Smooth muscle cell (in vitro differentiated cells): ENCODE data around the gene MRPL2. TPM values are rescaled to one million over a fixed set of nuclear protein-coding genes. Genes with fewer than 3 reads are reported as not detected.

Experiments
- DNase-seq: peaks from one replicate; lab custom pipeline; 2025; ENCODE audit not compliant: unreplicated experiment; lab: John Stamatoyannopoulos, UW
- H2AFZ ChIP-seq: fragments of 200-600 bp; sonication (generic); 2 replicates; pipeline ENCODE4 v1.6.0; 2016; ENCODE audit warnings: antibody characterized with exemption, low read depth, mild to moderate bottlenecking
- H3F3A ChIP-seq: fragments of 200-600 bp; sonication (generic); 2 replicates; pipeline ENCODE4 v1.6.0; 2017; ENCODE audit warnings: antibody characterized with exemption, low read depth
- H3K27ac ChIP-seq: fragments of 200-600 bp; sonication (generic); 2 replicates; pipeline ENCODE4 v1.5.1; 2016; ENCODE audit warnings: low read depth, mild to moderate bottlenecking
- H3K27me3 ChIP-seq: fragments of 200-600 bp; sonication (generic); 2 replicates; pipeline ENCODE4 v1.6.1; 2016; ENCODE audit warnings: low read depth, mild to moderate bottlenecking
- H3K36me3 ChIP-seq: fragments of 200-600 bp; sonication (generic); 2 replicates; pipeline ENCODE4 v1.5.1; 2016; ENCODE audit warnings: low read depth
- H3K4me1 ChIP-seq: fragments of 200-600 bp; sonication (generic); 2 replicates; pipeline ENCODE4 v1.5.1; 2016; ENCODE audit warnings: low read depth
- H3K4me2 ChIP-seq: fragments of 200-600 bp; sonication (generic); 2 replicates; pipeline ENCODE4 v1.6.0; 2016; ENCODE audit warnings: mild to moderate bottlenecking
- H3K4me3 ChIP-seq: fragments of 200-600 bp; sonication (generic); 2 replicates; pipeline ENCODE4 v1.5.1; 2016; ENCODE audit warnings: mild to moderate bottlenecking
- H3K79me2 ChIP-seq: fragments of 200-600 bp; sonication (generic); 2 replicates; pipeline ENCODE4 v1.6.0; 2016; ENCODE audit warnings: low read depth, mild to moderate bottlenecking
- H3K9ac ChIP-seq: fragments of 200-600 bp; sonication (generic); 2 replicates; pipeline ENCODE4 v1.6.0; 2016; ENCODE audit warnings: low read depth
- H3K9me3 ChIP-seq: fragments of 200-600 bp; sonication (generic); replicated peaks from 2 replicates; pipeline ENCODE4 v1.5.1; 2016; ENCODE audit warnings: low read depth
- H4K20me1 ChIP-seq: fragments of 200-600 bp; sonication (generic); 2 replicates; pipeline ENCODE4 v1.6.0; 2016; ENCODE audit warnings: low read depth
- WGBS: methylation state at CpG from one replicate; pipeline ENCODE4 v1.1.7; 2016; ENCODE audit warnings: low lambda C conversion rate; 5-methylcytosine and 5-hydroxymethylcytosine counted together
- polyA plus RNA-seq: library from polyadenylated mRNA; unstranded; fragments of >200 nt; fragmentation: Nextera tagmentation; extraction: Ambion mirVana; gene quantifications from 2 replicates; pipeline ENCODE4 v1.2.1, GENCODE V29; 2016
- total RNA-seq: library from RNA; depleted of rRNA; stranded (reverse); fragments of >200 nt; gene quantifications from 2 replicates; pipeline ENCODE4 v1.2.3, GENCODE V29; 2014
- TF ChIP-seq, protein P1 (sequence below): fragments of 200-600 bp; sonication (generic); IDR thresholded peaks from 2 replicates; pipeline ENCODE4 v1.5.1; 2017; ENCODE audit warnings: borderline replicate concordance, mild to moderate bottlenecking, antibody characterized with exemption; ENCODE audit not compliant: insufficient read depth, poor library complexity, severe bottlenecking

Gene MRPL2
- total and polyA plus RNA-seq, 2 experiments from 2014 or later, result 24.0 to 112 TPM

DNA sequence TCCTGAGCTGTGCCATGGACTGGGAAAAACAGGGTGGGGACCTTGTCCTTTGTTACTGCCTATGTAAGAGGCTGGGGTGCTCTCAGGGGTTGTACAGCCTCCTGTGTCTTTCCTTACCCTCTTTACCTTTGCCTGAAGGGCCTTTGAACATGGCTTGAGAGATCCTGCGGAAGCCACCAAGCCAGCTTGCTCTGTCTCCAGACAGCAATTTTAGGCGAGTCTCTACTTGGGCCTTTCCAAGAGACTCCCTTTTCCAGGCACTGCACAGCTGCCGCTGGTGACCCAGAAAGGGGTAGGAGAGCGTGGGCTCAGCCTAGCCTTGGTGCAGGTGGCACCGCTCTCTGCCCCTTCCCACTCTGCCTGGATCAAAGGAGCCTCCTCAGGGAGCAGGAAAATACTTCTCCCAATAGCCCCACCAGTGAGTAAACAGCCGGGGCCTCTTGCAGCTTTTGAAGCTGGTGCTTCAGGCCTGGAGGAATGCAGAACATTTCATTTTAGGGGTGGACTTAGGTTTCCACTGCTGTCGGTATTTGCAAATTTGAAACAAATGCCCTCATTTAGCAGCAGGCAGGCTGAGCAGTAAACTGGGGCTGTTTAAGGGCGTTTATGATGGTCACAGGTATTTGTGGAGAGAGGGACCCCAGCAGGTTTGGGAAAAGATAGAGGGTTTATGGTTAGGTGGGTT is 30.8 kb upstream of the MRPL2 start:
- WGBS, result 23% methylated on average over 8 of the region's 8 CpGs
- H3K9ac ChIP-seq, result peak overlapping the region; percentile 37
- H3F3A ChIP-seq, result peaks cover 45% of the 10 kb centered on the region
- H3K27me3 ChIP-seq, result no peaks in the 10 kb centered on the region
- peaks cover 98% of the 10 kb centered on the region for H4K20me1 ChIP-seq
- no peaks in the 10 kb centered on the region for H3K9me3 ChIP-seq
- peaks cover 47% of the 10 kb centered on the region for H3K4me1 ChIP-seq
- H3K27ac ChIP-seq, result peak overlapping the region; percentile 84
- DNase-seq, result no peak
- peaks cover 100% of the 10 kb centered on the region for H3K79me2 ChIP-seq
- peak overlapping the region; percentile 69 for H3K4me2 ChIP-seq
- H3K4me3 ChIP-seq, result no peak overlapping the region
- TF ChIP-seq, protein P1, sequence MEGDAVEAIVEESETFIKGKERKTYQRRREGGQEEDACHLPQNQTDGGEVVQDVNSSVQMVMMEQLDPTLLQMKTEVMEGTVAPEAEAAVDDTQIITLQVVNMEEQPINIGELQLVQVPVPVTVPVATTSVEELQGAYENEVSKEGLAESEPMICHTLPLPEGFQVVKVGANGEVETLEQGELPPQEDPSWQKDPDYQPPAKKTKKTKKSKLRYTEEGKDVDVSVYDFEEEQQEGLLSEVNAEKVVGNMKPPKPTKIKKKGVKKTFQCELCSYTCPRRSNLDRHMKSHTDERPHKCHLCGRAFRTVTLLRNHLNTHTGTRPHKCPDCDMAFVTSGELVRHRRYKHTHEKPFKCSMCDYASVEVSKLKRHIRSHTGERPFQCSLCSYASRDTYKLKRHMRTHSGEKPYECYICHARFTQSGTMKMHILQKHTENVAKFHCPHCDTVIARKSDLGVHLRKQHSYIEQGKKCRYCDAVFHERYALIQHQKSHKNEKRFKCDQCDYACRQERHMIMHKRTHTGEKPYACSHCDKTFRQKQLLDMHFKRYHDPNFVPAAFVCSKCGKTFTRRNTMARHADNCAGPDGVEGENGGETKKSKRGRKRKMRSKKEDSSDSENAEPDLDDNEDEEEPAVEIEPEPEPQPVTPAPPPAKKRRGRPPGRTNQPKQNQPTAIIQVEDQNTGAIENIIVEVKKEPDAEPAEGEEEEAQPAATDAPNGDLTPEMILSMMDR, result no peak
- no peaks in the 10 kb centered on the region for H3K36me3 ChIP-seq
- no peak overlapping the region for H2AFZ ChIP-seq

DNA sequence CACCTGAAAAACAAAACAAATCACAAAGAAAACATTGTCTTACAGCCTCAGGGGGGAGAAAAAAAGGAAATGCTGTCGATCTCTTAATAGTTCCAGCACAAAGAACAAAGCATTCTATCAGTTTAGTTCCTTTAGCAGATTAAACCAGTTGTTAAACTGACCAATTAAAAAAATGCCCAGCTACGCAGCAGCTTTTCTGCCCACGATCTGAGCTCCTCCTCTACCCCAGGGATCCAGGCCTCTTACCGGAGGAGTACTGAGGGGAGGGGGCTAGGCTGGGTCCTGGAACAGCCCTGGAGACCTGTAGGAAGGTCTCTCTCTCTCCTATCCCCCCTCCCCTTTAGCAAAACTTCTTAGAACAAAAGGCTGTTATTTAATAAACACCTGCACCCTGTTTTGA is 30.2 kb upstream of the MRPL2 start:
- H3K27me3 ChIP-seq, result no peaks in the 10 kb centered on the region
- H3K79me2 ChIP-seq, result peaks cover 100% of the 10 kb centered on the region
- H3K9me3 ChIP-seq, result no peaks in the 10 kb centered on the region
- peak overlapping the region; percentile 37 for H3K9ac ChIP-seq
- DNase-seq, result no peak
- no peak overlapping the region for H3K4me3 ChIP-seq
- peak overlapping the region; percentile 69 for H3K4me2 ChIP-seq
- WGBS, result 21% methylated on average over 4 of the region's 4 CpGs
- H3K27ac ChIP-seq, result peak overlapping the region; percentile 84
- TF ChIP-seq, protein P1, result no peak
- H3F3A ChIP-seq, result peaks cover 45% of the 10 kb centered on the region
- peaks cover 100% of the 10 kb centered on the region for H4K20me1 ChIP-seq
- H3K36me3 ChIP-seq, result no peaks in the 10 kb centered on the region
- H3K4me1 ChIP-seq, result peaks cover 47% of the 10 kb centered on the region
- H2AFZ ChIP-seq, result no peak overlapping the region

DNA sequence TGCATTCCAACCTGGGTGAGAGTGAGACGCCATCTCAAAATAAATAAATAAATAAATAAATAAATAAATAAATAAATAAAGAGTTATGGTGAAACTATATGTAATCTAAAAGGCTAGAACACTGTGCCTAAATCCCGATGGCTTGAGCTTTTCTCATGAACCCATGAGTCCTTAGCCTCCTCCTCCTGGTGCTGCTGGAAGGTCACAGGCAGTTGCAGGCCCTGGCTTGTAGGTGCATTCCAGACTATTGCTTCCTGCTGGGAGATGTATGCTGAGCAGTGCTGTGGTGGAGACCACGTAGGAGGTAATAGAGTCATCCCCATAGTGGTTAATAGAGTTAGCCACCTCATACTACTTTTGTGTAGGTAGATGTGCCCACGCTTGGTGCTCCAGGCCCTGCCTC is 29.4 kb upstream of the MRPL2 start:
- WGBS, result 58% methylated on average over 4 of the region's 4 CpGs
- no peak for DNase-seq
- H3K27ac ChIP-seq, result peak overlapping the region; percentile 84
- H3K4me3 ChIP-seq, result no peak overlapping the region
- H3K9ac ChIP-seq, result peak overlapping the region; percentile 37
- H3K9me3 ChIP-seq, result no peaks in the 10 kb centered on the region
- H3K27me3 ChIP-seq, result no peaks in the 10 kb centered on the region
- peaks cover 43% of the 10 kb centered on the region for H3K4me1 ChIP-seq
- H3K4me2 ChIP-seq, result peak overlapping the region; percentile 69
- H3K36me3 ChIP-seq, result no peaks in the 10 kb centered on the region
- H3K79me2 ChIP-seq, result peaks cover 100% of the 10 kb centered on the region
- H3F3A ChIP-seq, result peaks cover 40% of the 10 kb centered on the region
- peaks cover 100% of the 10 kb centered on the region for H4K20me1 ChIP-seq
- H2AFZ ChIP-seq, result no peak overlapping the region
- TF ChIP-seq, protein P1, result no peak
